IMR-90 (cell line): ENCODE measurements around the gene METTL2B.

Source experiments
- BHLHE40 ChIP-seq: fragments of 150-350 bp; IDR thresholded peaks from 2 replicates; pipeline ENCODE4 v1.6.1; 2016; ENCODE audit warnings: mild to moderate bottlenecking, low read depth, low read length
- CEBPB ChIP-seq: IDR thresholded peaks from 2 replicates; pipeline ENCODE4 v1.6.1; 2012; ENCODE audit warnings: low read depth, low read length, improper control_type of control experiment
- CTCF ChIP-seq: conservative IDR thresholded peaks from 2 replicates; pipeline ENCODE4 v1.5.1; 2012; ENCODE audit warnings: mild to moderate bottlenecking, low read depth, low read length, improper control_type of control experiment
- MAFK ChIP-seq: IDR thresholded peaks from 2 replicates; pipeline ENCODE4 v1.6.1; 2012; ENCODE audit warnings: low read depth, low read length, improper control_type of control experiment
- MXI1 ChIP-seq: IDR thresholded peaks from 2 replicates; pipeline ENCODE4 v1.6.1; 2012; ENCODE audit warnings: low read depth, mild to moderate bottlenecking, low read length, moderate library complexity, borderline replicate concordance
- POLR2A ChIP-seq: IDR thresholded peaks from 2 replicates; pipeline ENCODE4 v1.6.1; 2012; ENCODE audit warnings: mild to moderate bottlenecking, low read depth, low read length
- RAD21 ChIP-seq: IDR thresholded peaks from 2 replicates; pipeline ENCODE4 v1.6.1; 2012; ENCODE audit warnings: low read length, improper control_type of control experiment
- RCOR1 ChIP-seq: IDR thresholded peaks from 2 replicates; pipeline ENCODE4 v1.6.1; 2012; ENCODE audit warnings: mild to moderate bottlenecking, low read length, improper control_type of control experiment; ENCODE audit not compliant: insufficient replicate concordance
- RFX5 ChIP-seq: IDR thresholded peaks from 2 replicates; pipeline ENCODE4 v1.8.0; 2012; ENCODE audit warnings: low read depth, mild to moderate bottlenecking, low read length, moderate library complexity
- USF2 ChIP-seq: fragments of 150-350 bp; IDR thresholded peaks from 2 replicates; pipeline ENCODE4 v1.6.1; 2017; ENCODE audit warnings: mild to moderate bottlenecking, antibody characterized with exemption, low read length, low read depth

DNA sequence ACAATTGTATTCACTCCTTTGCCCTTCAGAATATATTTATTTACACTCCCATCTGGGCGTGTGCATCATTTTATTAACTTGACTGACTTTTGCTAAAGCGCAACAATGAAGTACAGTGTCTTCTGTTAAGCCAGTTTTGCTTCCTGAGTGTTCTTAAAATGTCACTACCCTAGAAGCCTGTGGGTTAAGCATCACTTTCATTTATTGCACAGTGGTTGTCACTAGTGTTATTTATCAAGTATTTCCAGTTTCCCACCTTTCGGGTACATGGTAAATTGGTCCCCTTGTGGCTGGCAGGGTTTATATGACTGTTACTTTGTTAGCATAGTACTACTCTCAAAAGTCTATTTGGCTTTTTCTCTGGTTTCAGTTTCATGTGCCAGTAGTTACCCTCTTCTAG, 17.6 kb upstream of the METTL2B start:
- TF ChIP-seq RAD21 (no peak), CTCF (no peak), RFX5 (no peak), POLR2A (no peak), MAFK (no peak), USF2 (no peak), RCOR1 (no peak), BHLHE40 (no peak), CEBPB (no peak), MXI1 (no peak)
